Stimulated activated CD8-positive, alpha-beta memory T cell treated with anti-CD3 and anti-CD28 coated beads, Interleukin-15, amount 100 ng/mL, for 4 hours (primary cell): ENCODE data around the gene CGNL1.

Experiments used
- DNase-seq, 2 donors: peaks; one replicate each; pipeline ENCODE4 v3.0.0-alpha.2; 2020; ENCODE audit warnings: low read depth in 2 of 2

The CGNL1 gene

GRCh38 chr15:57384816-57385215, 8.5 kb downstream of the CGNL1 start:
- no peak for DNase-seq

- no peak for DNase-seq
Measured at GRCh38 chr15:57385923-57386390, 9.7 kb downstream of the CGNL1 start.

DNA sequence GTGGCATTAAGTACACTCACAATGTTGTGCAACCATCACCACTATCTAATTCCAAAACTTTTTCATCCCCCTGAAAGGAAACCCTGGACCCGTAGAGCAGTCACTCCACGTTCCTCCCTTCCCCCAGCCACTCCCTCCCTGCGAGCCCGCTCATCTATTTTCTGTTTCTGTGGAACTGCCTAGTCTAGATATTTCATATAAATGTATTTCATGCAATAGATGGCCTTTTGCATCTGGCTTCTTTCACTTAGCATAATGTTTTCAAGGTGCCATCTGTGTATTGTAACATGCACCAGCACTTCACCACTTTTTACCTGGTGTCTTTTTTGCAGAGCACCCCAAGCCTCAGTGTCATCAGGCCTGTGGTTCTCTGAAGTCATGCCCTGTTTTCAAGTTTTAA, 10.7 kb downstream of the CGNL1 start:
- DNase-seq = no peak

GRCh38 chr15:57387564-57388076, 11.3 kb downstream of the CGNL1 start:
- DNase-seq = no peak

DNA sequence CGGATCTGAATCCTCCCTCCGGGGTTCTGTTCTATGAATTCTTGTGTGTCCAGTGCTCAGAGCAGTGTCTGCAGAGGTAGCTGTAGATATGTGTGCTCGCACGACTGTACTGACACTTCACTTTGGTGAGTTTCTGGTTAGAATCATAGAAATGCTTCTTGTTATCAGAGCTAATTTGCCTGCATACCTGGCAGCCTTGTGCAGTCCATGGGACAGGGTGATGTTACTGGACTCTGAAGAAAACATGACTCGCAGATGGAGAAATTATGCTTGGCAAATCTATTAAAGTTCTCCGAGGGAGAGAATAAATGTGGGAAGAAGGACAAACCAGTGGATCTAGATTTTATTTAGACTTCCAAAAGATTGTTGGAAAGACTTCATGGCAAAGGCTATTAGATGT, 12.2 kb downstream of the CGNL1 start:
- no peak for DNase-seq

DNA sequence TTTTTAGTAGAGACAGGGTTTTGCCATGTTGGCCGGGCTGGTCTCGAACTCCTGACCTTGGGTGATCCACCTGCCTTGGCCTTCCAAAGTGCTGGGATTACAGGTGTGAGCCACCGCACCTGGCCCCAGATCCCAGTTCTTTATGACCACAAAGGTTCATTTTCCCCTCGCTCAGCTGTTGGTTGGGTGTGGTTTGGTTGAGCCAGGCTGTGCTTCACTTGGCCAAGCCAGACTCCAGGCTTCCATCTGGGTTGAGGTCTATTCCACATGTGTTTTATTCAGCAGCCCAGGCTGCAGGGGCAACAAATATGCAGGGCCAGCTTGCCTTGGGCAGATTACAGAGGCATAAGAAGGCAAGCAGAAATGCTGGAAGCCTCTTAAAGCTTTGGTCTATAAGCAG, 13.7 kb downstream of the CGNL1 start:
- DNase-seq = no peak

DNA sequence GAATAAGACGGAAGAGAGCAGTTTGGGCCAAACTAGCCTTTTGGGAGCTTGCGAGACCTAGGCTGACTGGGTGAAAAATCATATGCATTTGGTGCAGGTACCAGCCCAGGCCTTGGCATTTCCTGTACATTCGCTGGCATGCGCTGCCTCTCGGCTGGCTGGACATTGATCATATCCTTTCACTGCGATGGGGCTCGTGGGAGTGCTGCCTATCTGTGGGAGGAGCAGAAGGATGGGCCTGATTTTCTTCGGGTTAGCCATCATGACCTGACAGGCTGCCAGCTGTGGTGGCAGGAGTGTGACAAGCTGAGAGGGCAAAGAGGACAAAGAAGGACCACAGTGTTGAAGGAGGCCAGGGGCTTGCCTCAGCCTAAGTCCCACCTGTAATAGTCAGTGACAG, 14.3 kb downstream of the CGNL1 start:
- DNase-seq = no peak

GRCh38 chr15:57391537-57391936, 15.2 kb downstream of the CGNL1 start:
- DNase-seq = no peak

GRCh38 chr15:57393061-57393460, 16.8 kb downstream of the CGNL1 start:
- no peak for DNase-seq

DNA sequence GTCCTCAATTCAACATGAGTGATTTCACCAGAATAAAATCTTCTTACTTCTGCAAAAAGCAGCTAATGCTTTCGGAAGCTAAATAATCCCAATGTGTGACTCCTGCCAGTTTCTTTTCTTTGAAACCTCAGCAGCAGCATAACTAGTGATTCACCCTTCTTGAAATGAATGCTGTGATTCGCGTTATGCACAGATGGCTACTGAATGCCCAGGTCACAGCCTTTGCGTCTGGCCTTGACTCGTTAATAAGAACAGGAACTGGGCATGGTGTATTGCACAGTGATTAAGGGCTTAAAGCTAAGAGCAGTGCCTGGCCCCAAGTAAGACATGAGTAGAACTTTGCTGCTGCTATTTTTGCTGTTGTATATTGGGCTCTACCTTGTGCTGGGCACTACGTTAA, 19.0 kb downstream of the CGNL1 start:
- no peak for DNase-seq

GRCh38 chr15:57398336-57398735, 22.0 kb downstream of the CGNL1 start:
- DNase-seq = no peak

GRCh38 chr15:57401546-57401945, 25.2 kb downstream of the CGNL1 start:
- DNase-seq = no peak

- DNase-seq = no peak
Measured at GRCh38 chr15:57403017-57403416, 26.7 kb downstream of the CGNL1 start.

DNA sequence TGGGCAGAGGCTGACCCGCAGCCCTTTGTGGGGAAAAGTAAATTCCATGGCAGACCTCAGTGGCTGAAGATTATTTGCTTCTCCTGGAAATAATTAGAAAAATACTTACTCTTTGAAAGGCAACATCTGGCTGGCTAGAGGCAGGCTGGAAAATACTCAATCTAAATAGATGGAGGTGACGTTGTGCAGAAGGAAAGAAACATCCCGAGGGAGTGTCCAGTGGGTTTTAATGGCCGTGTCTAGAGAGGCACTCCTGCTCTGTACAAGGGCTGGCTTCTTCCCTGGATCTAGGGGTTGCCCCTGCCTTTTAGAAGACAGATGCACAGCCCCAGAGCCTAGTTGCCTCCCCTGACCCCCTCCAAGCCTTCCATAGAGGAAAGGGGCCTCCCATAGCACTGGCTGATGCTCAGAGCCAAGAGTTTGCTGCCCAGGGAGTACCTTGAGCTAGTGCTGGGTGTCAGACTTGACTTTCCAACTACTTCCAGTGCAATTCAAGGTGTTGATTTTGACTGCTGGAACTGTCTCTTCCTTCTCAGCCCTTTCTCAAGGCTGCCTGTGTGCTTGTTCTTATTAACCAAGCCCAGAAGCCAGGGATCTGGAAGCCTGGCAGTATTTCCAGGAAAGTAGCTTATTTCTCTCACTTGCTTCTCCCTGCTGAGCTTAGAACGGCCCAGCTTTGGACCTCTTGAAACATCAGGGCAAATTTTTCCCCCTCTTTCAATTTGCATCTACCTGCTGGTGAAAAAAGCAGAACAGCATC, 27.4 kb downstream of the CGNL1 start:
- DNase-seq = no peak

DNA sequence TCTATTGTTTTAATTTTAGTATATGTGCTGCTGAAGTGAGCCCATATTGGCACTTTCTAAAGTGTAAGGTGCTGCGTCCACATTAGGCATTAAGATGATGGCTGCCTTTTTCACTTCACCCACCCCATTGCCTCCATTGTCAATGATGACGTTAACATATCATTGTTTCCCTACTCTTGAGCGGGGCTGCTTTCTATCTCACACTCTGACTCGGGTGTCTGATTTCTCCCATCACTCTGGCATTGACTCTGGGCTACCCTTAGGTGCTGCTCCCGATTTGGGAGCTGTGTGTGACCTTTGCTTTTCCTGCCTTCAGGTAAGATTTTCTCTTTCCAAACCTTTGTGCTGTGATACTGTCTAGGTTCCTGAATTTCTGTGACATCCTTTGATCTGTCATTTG, 28.8 kb downstream of the CGNL1 start:
- DNase-seq = no peak

DNA sequence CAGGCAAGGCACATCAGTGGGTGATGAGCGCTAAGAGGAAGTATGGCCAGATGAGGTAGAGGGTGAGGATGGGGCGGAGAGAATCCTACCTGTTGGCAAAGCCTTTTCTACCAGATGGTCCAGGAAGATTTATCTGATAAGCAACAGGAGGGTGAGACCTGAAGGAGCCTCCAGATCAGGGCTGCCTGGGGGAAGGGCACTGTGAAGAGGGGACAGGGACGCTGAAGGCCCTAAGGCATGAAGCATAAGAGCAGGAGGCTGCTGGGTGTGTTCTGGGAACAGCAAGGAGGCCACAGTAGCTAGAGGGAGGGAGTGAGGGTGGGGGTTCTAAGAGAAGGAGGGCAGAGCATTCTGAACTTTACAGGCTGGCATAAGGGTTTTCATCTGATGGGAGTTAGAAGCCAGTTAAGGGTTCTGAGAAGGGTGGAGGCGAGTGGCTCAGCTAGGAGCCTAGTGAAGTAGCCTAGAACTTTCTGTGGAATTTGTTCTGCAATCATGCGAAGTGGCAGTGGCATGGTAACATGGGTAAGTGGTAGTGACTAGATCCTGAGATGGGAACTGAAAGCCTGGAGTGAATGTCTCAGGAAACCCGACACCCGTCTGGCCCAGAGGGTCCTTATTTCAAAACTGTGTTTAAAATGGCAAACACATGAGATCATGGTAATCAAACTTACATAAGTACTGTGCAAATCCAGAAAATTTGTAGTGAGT, 29.9 kb downstream of the CGNL1 start:
- no peak for DNase-seq

DNA sequence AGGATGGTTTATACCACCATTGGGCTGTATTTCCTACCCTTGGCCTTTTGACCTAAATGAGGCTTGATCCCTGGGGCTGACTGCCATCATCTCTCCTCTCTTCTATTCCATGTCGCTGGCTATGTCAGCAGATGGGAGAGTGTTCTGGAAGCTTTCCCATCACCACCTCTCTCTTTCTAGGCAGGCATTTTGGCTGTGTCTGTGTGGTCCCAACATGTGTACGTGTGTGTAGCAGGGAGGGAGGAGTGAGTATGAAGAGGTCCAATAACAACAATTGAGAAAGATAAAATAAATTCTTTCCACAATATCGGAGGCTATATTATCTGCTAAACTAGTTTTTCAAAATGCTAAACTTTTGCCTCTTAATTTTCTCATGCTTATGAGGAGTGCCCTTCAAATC, 34.1 kb downstream of the CGNL1 start:
- no peak for DNase-seq

GRCh38 chr15:57411945-57412768, 35.9 kb downstream of the CGNL1 start:
- no peak for DNase-seq

- DNase-seq = no peak
Measured at GRCh38 chr15:57415602-57416001, 39.3 kb downstream of the CGNL1 start.

GRCh38 chr15:57418635-57419034, 42.3 kb downstream of the CGNL1 start:
- DNase-seq = no peak

- no peak for DNase-seq
Measured at GRCh38 chr15:57419335-57419734, 43.0 kb downstream of the CGNL1 start.

- no peak for DNase-seq
Measured at GRCh38 chr15:57421110-57421509, 44.8 kb downstream of the CGNL1 start.
